Common myeloid progenitor, CD34-positive (primary cell): ENCODE results near the gene EGF.

ENCODE experiments used
- CTCF ChIA-PET: fragments of 350-600 bp; sonication (Branson Sonifier 250); formaldehyde crosslinking; loops from one replicate; lab custom pipeline; 2021; ENCODE audit warnings: antibody characterized with exemption; lab: Charles Lee
- POLR2A ChIA-PET: fragments of 350-600 bp; sonication (Branson Sonifier 250); formaldehyde crosslinking; loops from one replicate; lab custom pipeline; 2021; ENCODE audit warnings: antibody characterized with exemption; lab: Charles Lee
- DNase-seq, 3 donors: peaks; one replicate each; pipeline versions ENCODE4 v3.0.0 to v3.0.0-alpha.2; 2013
- H3K27ac ChIP-seq, 2 experiments: 1 replicate in 1 of 2; 2 replicates in 1 of 2; pipeline ENCODE4 v1.7.0; 2013; ENCODE audit warnings: inconsistent platforms in 2 of 2, low read length in 2 of 2, mild to moderate bottlenecking in 2 of 2, low read depth in 1 of 2, moderate library complexity in 1 of 2; ENCODE audit not compliant: severe bottlenecking in 2 of 2, insufficient read depth in 1 of 2, poor library complexity in 1 of 2
- H3K27me3 ChIP-seq, 5 experiments: replicated peaks in 2 of 5; 1 replicate in 3 of 5; 2 replicates in 2 of 5; pipeline versions ENCODE4 v1.6.1 to v1.7.0; 2013; ENCODE audit warnings: low read length in 4 of 5, mild to moderate bottlenecking in 2 of 5, moderate library complexity in 2 of 5, inconsistent platforms in 1 of 5; ENCODE audit not compliant: insufficient read depth in 5 of 5, control insufficient read depth in 4 of 5
- H3K36me3 ChIP-seq, 4 experiments: 1 replicate in 2 of 4; 2 replicates in 2 of 4; pipeline versions ENCODE4 v1.6.1 to v1.7.0; 2013; ENCODE audit warnings: low read length in 3 of 4, control low read depth in 1 of 4, mild to moderate bottlenecking in 1 of 4; ENCODE audit not compliant: control insufficient read depth in 4 of 4, insufficient read depth in 4 of 4
- H3K4me1 ChIP-seq, 4 experiments: 1 replicate in 3 of 4; 2 replicates in 1 of 4; pipeline versions ENCODE4 v1.6.1 to v1.7.1; 2013; ENCODE audit warnings: low read length in 3 of 4, mild to moderate bottlenecking in 3 of 4, control low read depth in 1 of 4, inconsistent platforms in 1 of 4, moderate library complexity in 1 of 4; ENCODE audit not compliant: control insufficient read depth in 4 of 4, insufficient read depth in 4 of 4; ENCODE audit errors: control extremely low read depth in 1 of 4
- H3K4me3 ChIP-seq, 7 experiments: 1 replicate in 4 of 7; 2 replicates in 3 of 7; pipeline versions ENCODE4 v1.5.1 to v1.7.0; 2013; ENCODE audit warnings: mild to moderate bottlenecking in 7 of 7, low read length in 6 of 7, moderate library complexity in 6 of 7, inconsistent platforms in 2 of 7, low read depth in 2 of 7, control low read depth in 1 of 7; ENCODE audit not compliant: insufficient read depth in 4 of 7, control insufficient read depth in 1 of 7; ENCODE audit errors: extremely low read depth in 1 of 7
- H3K9me3 ChIP-seq, 5 experiments: 1 replicate in 4 of 5; 2 replicates in 1 of 5; pipeline versions ENCODE4 v1.6.1 to v1.7.1; 2013; ENCODE audit warnings: low read length in 4 of 5, mild to moderate bottlenecking in 2 of 5, inconsistent platforms in 1 of 5, low read depth in 1 of 5, moderate library complexity in 1 of 5; ENCODE audit not compliant: control insufficient read depth in 4 of 5, insufficient read depth in 2 of 5; ENCODE audit errors: control extremely low read depth in 1 of 5
- WGBS: methylation state at CpG from one replicate; pipeline ENCODE4 v1.1.5; 2013; ENCODE audit not compliant: insufficient coverage; 5-methylcytosine and 5-hydroxymethylcytosine counted together

The EGF gene

DNA sequence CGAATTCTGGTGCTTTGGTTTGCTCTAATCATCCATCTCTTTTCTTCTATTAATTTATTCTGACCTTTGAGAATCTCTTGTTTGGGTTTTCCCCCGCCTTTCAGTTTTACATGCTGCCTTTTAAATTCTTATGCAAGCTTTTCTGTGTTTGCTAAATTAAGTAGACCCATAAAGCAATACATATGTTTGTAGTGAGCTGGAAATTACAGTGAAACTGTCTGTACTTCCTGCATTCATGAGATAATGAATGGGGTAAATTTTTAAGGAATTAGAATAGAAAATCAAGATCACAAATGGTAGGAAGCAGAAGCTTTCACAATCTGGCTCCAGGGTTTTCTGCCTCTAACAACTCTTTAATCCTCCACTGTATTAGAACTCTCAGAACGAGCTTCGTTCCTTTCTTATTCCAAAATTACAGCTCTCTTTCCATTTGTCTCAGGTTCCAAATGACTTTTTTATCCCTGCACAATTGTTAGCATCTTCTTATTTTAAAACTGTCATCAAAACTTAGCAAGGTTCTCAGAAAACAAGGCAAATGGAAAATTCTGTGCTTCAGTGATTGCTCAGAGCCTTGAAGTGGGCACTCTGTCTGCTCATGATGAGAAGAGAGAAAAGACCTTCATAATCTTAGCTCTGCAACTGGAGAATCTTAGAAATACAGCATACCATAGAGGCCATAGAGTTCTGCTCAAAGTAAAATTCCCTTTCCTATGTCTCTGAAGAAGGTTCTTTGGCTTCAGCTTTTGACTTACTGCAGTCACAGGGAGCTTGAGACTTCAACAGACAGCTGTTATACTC, 108.2 kb downstream of the EGF start:
- H3K36me3 ChIP-seq: no peaks in the 10 kb centered on the region
- WGBS: 100% methylated on average over 2 of the region's 4 CpGs
- ChIA-PET CTCF (interaction anchor here (1.2 to 4.8 kb wide), 4 partner anchors 11 to 30 kb away, joined by 5 to 21 read pairs (median 9); no protein-coding TSS in a partner anchor), POLR2A (no interaction called here)
- H3K9me3 ChIP-seq: peaks cover 0 to 5% (median 0%) of the 10 kb centered on the region in 5 experiments
- H3K4me3 ChIP-seq: no peak overlapping the region
- no peaks in the 10 kb centered on the region for H3K27me3 ChIP-seq
- DNase-seq: no peak
- no peaks in the 10 kb centered on the region for H3K4me1 ChIP-seq
- no peak overlapping the region for H3K27ac ChIP-seq

DNA sequence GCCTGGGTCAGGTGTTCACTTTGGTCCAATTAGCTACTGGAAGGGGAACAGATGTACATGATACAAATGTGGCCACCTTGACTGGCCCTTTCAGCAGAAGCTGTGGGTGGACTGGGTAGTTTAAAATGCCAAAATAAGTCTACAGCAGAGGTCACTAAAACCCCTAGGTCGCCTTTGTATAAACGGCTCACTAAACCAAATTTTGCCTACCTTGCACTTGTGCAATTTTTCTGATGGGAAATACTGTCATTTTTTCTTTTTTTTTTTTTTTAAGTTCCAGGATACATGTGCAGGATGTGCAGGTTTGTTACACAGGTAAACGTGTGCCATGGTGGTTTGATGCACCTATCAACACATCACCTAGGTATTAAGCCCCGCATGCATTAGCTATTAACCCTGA, 109.8 kb downstream of the EGF start:
- H3K9me3 ChIP-seq: no peaks in the 10 kb centered on the region
- no peaks in the 10 kb centered on the region for H3K4me1 ChIP-seq
- H3K27ac ChIP-seq: no peak overlapping the region
- no peaks in the 10 kb centered on the region for H3K27me3 ChIP-seq
- H3K36me3 ChIP-seq: no peaks in the 10 kb centered on the region
- POLR2A ChIA-PET: no interaction called here
- CTCF ChIA-PET: interaction anchor here (2.0 to 4.8 kb wide), 3 partner anchors 9 to 17 kb away, joined by 6 to 21 read pairs (median 6); no protein-coding TSS in a partner anchor
- no peak overlapping the region for H3K4me3 ChIP-seq
- DNase-seq: no peak
- WGBS: 100% methylated on average over 1 of the region's 4 CpGs

DNA sequence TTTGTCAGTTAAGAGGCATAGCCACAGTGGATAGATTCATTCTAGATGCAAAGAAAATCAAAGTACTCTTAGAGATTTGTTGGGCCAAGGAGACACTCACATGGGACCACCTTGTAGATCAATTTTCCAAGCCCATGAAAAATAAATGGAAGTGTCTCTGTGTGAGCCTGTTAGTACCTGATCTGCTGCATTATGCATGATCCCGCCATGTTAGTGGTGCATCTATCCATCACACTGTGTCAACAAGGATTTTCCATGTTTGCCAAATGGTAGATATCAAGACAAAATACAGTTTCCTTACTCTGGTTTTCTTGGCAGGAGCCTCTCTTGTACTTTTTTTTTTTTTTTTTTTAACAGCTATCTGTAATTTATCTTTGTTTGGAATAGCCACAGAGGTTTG, 112.4 kb downstream of the EGF start:
- CTCF ChIA-PET: interaction anchor here (0.6 kb wide), 1 partner anchor 619 kb away, joined by 3 read pairs; no protein-coding TSS in a partner anchor
- H3K27me3 ChIP-seq: no peaks in the 10 kb centered on the region
- H3K4me1 ChIP-seq: no peaks in the 10 kb centered on the region
- no peaks in the 10 kb centered on the region for H3K9me3 ChIP-seq
- H3K27ac ChIP-seq: no peak overlapping the region
- H3K36me3 ChIP-seq: no peaks in the 10 kb centered on the region
- POLR2A ChIA-PET: no interaction called here
- no peak for DNase-seq
- 100% methylated on average over 1 of the region's 1 CpG for WGBS
- no peak overlapping the region for H3K4me3 ChIP-seq

DNA sequence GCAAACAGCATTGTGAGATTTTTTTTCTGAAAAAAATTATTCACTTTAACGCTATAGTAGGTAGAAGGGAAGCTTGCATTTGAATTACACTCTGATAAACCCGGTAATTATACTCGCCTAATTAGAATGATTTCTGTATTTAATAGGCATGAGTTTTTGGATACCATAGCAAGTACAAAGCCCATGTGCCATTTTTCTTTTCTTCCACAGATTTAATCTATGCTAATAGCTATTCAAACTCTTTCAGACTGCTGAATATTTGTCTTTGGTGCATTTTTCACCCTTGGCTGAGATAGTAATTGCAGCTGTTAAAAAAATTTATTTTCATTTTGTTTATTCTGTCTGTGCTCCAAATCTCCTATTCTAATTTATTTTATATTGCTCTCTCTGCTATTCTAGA, 113.0 kb downstream of the EGF start:
- no peaks in the 10 kb centered on the region for H3K4me1 ChIP-seq
- H3K4me3 ChIP-seq: no peak overlapping the region
- DNase-seq: no peak
- no CpG with 5 or more reads among the region's 3 CpGs for WGBS
- CTCF ChIA-PET: interaction anchor here (0.6 kb wide), 1 partner anchor 620 kb away, joined by 3 read pairs; no protein-coding TSS in a partner anchor
- no peaks in the 10 kb centered on the region for H3K36me3 ChIP-seq
- no peak overlapping the region for H3K27ac ChIP-seq
- no peaks in the 10 kb centered on the region for H3K9me3 ChIP-seq
- no peaks in the 10 kb centered on the region for H3K27me3 ChIP-seq
- POLR2A ChIA-PET: no interaction called here

DNA sequence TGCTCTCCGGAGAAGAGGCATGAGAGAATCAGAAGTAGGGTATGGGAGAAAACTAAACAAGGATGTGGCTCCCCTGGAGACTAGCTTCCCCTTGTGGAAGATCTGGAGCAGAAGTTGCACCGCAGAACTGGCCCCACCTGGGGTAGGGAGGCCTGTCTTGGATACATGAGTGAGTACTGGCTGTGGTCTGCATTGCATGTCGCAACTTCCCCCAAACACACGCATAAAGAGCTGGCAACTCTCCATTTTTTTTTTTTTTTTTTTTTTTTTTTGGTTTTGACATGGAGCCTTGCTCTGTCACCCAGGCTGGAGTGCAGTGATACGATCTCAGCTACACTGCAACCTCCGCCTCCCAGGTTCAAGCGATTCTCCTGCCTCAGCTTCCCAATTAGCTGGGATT, 119.9 kb downstream of the EGF start:
- POLR2A ChIA-PET: no interaction called here
- Histone ChIP-seq H3K36me3 (no peaks in the 10 kb centered on the region), H3K4me1 (peaks cover 11 to 51% (median 33%) of the 10 kb centered on the region in 4 experiments), H3K9me3 (no peaks in the 10 kb centered on the region), H3K4me3 (peak overlapping the region in 3 of 7 experiments; percentile 8 to 53 (median 48)), H3K27me3 (no peaks in the 10 kb centered on the region), H3K27ac (no peak overlapping the region)
- CTCF ChIA-PET: interaction anchor here (0.8 to 4.2 kb wide), 8 partner anchors 12 to 485 kb away, joined by 3 to 28 read pairs (median 6); no protein-coding TSS in a partner anchor
- DNase-seq: peak; percentile 91 to 95 (median 95)
- WGBS: 0% methylated on average over 4 of the region's 7 CpGs

DNA sequence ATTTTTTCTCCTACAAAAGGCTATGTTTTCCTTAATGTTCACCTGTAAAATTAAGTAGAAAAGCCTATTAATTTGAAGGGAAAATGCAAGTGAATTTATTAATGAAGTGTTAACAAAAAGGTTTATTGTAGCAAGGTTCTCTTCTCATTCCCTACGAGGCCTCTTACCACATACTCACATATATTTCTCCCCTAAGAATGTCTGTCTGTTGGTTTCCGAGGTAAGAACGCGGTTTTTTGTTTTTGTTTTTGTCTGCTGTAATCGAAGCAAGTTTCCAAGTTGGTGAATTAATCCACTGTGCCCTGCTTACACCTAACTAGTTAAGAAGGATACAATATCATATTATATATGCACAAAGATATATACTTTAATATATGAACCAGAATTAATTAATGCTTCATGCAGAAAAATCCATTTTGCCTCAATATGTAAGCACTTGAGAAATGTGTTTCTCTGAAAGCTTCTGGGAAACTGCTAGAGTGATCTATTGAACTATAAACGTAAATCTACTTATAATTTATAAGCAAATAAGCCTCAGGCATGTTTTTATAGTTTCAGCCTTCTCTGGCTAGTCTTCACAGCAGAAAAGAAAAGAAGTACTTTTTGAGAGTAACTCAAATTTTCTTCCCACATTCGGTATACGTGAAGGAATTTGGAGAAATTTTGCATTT, 120.8 kb downstream of the EGF start:
- H3K4me1 ChIP-seq: peaks cover 11 to 51% (median 33%) of the 10 kb centered on the region in 4 experiments
- WGBS: no CpG with 5 or more reads among the region's 8 CpGs
- H3K4me3 ChIP-seq: peak overlapping the region in 2 of 7 experiments; percentile 22 to 53
- DNase-seq: peak in 2 of 3 donors; percentile 33 to 46
- no peaks in the 10 kb centered on the region for H3K27me3 ChIP-seq
- CTCF ChIA-PET: interaction anchor here (0.9 to 4.2 kb wide), 7 partner anchors 13 to 132 kb away, joined by 3 to 28 read pairs (median 6); no protein-coding TSS in a partner anchor
- no peak overlapping the region for H3K27ac ChIP-seq
- POLR2A ChIA-PET: interaction anchor here (0.7 kb wide), 1 partner anchor 1882 kb away, joined by 3 read pairs; no protein-coding TSS in a partner anchor
- no peaks in the 10 kb centered on the region for H3K9me3 ChIP-seq
- H3K36me3 ChIP-seq: no peaks in the 10 kb centered on the region
